GM20000 (cell line): ENCODE measurements around the gene DNAH17.
A peak's percentile ranks its signal among the peaks of the same experiment; 100 is the strongest.

Source experiments
- DNase-seq: peaks from one replicate; pipeline ENCODE4 v3.0.0; 2012; ENCODE audit warnings: low spot score
- CTCF ChIP-seq: IDR thresholded peaks from 2 replicates; pipeline ENCODE4 v1.5.1; 2012; ENCODE audit warnings: mild to moderate bottlenecking, control low read depth; ENCODE audit errors: extremely low read depth, missing control alignments

Gene DNAH17

GRCh38 chr17:78476973-78477372, 100.2 kb downstream of the DNAH17 start:
- no peak for DNase-seq
- no peak for TF ChIP-seq CTCF

GRCh38 chr17:78476149-78476548, 101.0 kb downstream of the DNAH17 start:
- no peak for DNase-seq
- no peak for TF ChIP-seq CTCF

GRCh38 chr17:78475211-78475610, 102.0 kb downstream of the DNAH17 start:
- no peak for TF ChIP-seq CTCF
- DNase-seq, result no peak

- no peak for TF ChIP-seq CTCF
- peak; percentile 68 for DNase-seq
Observed at GRCh38 chr17:78474614-78475146, 102.5 kb downstream of the DNAH17 start.

- no peak for DNase-seq
- no peak for TF ChIP-seq CTCF
Observed at GRCh38 chr17:78473951-78474613, 103.1 kb downstream of the DNAH17 start.

- TF ChIP-seq CTCF, result no peak
- peak; percentile 65 for DNase-seq
Observed at GRCh38 chr17:78472035-78472905, 104.9 kb downstream of the DNAH17 start.

- DNase-seq, result no peak
- TF ChIP-seq CTCF, result no peak
Observed at GRCh38 chr17:78471635-78472034, 105.6 kb downstream of the DNAH17 start.
